Stomach (tissue), 4 donors: Measurements from ENCODE around the gene CRELD1.

Source experiments
- POLR2A ChIP-seq, 4 donors: fragments of 450-650 bp; IDR thresholded peaks; one replicate each; pipeline ENCODE4 v1.6.1; 2016; ENCODE audit warnings: antibody characterized with exemption in 4 of 4, control low read depth in 2 of 4, mild to moderate bottlenecking in 1 of 4, moderate library complexity in 1 of 4
- POLR2AphosphoS5 ChIP-seq, 3 donors: sonication (generic); formaldehyde crosslinking; IDR thresholded peaks; one replicate each; pipeline ENCODE4 v1.6.1; 2016; ENCODE audit warnings: antibody characterized with exemption in 3 of 3
- TF ChIP-seq, protein P1 (sequence below), 7 experiments: fragments of 450-650 bp in 4 of 7; fragments of 200-600 bp in 3 of 7; sonication (generic) in 3 of 7; IDR thresholded peaks; one replicate each; pipeline ENCODE4 v1.5.1; 2016 to 2019; ENCODE audit warnings: antibody characterized with exemption in 7 of 7, control low read depth in 2 of 7, mild to moderate bottlenecking in 1 of 7

DNA sequence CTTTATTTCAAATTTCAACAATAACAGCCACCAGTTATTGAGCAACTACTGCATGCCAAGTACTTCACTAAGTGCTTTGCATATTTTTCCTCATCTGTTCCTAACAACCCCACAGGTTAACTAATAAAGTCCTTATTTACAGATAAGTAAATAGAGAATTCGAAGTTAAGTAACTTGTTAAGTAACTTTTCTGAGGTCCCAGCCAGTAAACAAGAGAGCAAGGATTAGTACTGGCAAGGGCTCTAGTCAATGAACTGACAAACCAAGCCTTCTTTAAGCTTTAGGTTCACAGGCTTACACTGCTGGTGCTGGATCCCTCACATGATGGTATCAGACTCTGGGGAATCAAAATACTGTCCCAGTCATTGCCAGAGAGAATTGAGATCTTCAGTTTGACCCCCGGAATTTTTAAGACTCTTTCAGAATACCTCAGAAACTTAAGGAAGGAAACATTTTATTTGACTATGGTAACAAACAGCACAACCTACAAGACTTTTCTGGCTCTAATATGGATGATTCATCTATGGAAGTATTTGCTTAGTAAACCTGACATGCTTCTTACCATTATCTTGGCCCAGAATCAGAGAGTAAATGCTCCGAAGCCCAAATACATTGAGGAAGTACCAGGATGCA lies 36.5 kb downstream of the CRELD1 start:
- TF ChIP-seq, protein P1, sequence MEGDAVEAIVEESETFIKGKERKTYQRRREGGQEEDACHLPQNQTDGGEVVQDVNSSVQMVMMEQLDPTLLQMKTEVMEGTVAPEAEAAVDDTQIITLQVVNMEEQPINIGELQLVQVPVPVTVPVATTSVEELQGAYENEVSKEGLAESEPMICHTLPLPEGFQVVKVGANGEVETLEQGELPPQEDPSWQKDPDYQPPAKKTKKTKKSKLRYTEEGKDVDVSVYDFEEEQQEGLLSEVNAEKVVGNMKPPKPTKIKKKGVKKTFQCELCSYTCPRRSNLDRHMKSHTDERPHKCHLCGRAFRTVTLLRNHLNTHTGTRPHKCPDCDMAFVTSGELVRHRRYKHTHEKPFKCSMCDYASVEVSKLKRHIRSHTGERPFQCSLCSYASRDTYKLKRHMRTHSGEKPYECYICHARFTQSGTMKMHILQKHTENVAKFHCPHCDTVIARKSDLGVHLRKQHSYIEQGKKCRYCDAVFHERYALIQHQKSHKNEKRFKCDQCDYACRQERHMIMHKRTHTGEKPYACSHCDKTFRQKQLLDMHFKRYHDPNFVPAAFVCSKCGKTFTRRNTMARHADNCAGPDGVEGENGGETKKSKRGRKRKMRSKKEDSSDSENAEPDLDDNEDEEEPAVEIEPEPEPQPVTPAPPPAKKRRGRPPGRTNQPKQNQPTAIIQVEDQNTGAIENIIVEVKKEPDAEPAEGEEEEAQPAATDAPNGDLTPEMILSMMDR (IDR thresholded peaks at IDR 0.05) = no peak
- TF ChIP-seq POLR2A (IDR thresholded peaks at IDR 0.05) (no peak), POLR2AphosphoS5 (IDR thresholded peaks at IDR 0.05) (no peak)
